Stimulated activated CD4-positive, alpha-beta T cell treated with anti-CD3 and anti-CD28 coated beads, Interleukin-12 subunit alpha, Interleukin-12 subunit beta, amount 100 ng/mL, for 4 hours (primary cell): Measurements from ENCODE around the gene LMNTD2.

ENCODE experiments used
- DNase-seq: peaks from one replicate; pipeline ENCODE4 v3.0.0-alpha.2; 2020

LMNTD2 gene

GRCh38 chr11:551131-551530 lies 9.4 kb downstream of the LMNTD2 start:
- DNase-seq, result no peak

GRCh38 chr11:550746-551085 lies 9.8 kb downstream of the LMNTD2 start:
- DNase-seq, result no peak

GRCh38 chr11:550021-550745 lies 10.4 kb downstream of the LMNTD2 start:
- no peak for DNase-seq

- DNase-seq, result no peak
These were observed 11.6 kb downstream of the LMNTD2 start for GRCh38 chr11:548700-549603.

GRCh38 chr11:545171-545570 lies 15.4 kb downstream of the LMNTD2 start:
- no peak for DNase-seq

- DNase-seq, result no peak
These were observed 15.7 kb downstream of the LMNTD2 start for GRCh38 chr11:544817-545166.

GRCh38 chr11:541433-541885 lies 19.1 kb downstream of the LMNTD2 start:
- DNase-seq, result no peak

- no peak for DNase-seq
These were observed 19.7 kb downstream of the LMNTD2 start for GRCh38 chr11:540583-541432.

- DNase-seq, result no peak
These were observed 20.5 kb downstream of the LMNTD2 start for GRCh38 chr11:539971-540481.

GRCh38 chr11:538431-539051 lies 22.0 kb downstream of the LMNTD2 start:
- no peak for DNase-seq

- DNase-seq, result no peak
These were observed 22.7 kb downstream of the LMNTD2 start for GRCh38 chr11:537622-538430.

GRCh38 chr11:536841-537621 lies 23.5 kb downstream of the LMNTD2 start, which contains the start of gene LRRC56:
Gene LRRC56, plus strand, starts transcription at chr11:537527. Its CDS starts 3,158 bp downstream, at chr11:540685.
- DNase-seq, result peak; percentile 92

GRCh38 chr11:535519-536454 lies 24.8 kb downstream of the LMNTD2 start, which contains the start of gene HRAS:
Gene HRAS, minus strand, starts transcription at chr11:535576.
- DNase-seq, result peak; percentile 95

- peak; percentile 23 for DNase-seq
These were observed 25.4 kb downstream of the LMNTD2 start for GRCh38 chr11:535210-535518.

GRCh38 chr11:534396-535209 lies 25.9 kb downstream of the LMNTD2 start:
- DNase-seq, result no peak

- DNase-seq, result no peak
These were observed 26.7 kb downstream of the LMNTD2 start for GRCh38 chr11:533586-534395.

GRCh38 chr11:532986-533585 lies 27.5 kb downstream of the LMNTD2 start:
- DNase-seq, result no peak
